HG02678 (cell line): ENCODE results near the gene ACSL6.

Experiments
- ATAC-seq: cut with Tn5 transposase; IDR thresholded peaks from one replicate; pipeline ENCODE4 v1.9.1; 2021; ENCODE audit warnings: mild to moderate bottlenecking, moderate library complexity; ENCODE audit not compliant: unreplicated experiment

ACSL6 gene

GRCh38 chr5:132011622-132012343, at the start of gene ACSL6:
Gene ACSL6, minus strand, starts transcription at chr5:132011658. Its CDS starts 105 bp downstream, at chr5:132011553.
- no peak for ATAC-seq

- no peak for ATAC-seq
Observed at GRCh38 chr5:132060501-132061161, 49.2 kb upstream of the ACSL6 start, which contains the start of gene IL3. Gene IL3, plus strand, starts transcription at chr5:132060655. Its CDS starts 52 bp downstream, at chr5:132060707.

GRCh38 chr5:132059696-132060500, 48.4 kb upstream of the ACSL6 start:
- no peak for ATAC-seq

GRCh38 chr5:132059043-132059695, 47.7 kb upstream of the ACSL6 start:
- ATAC-seq, result no peak

- no peak for ATAC-seq
Observed at GRCh38 chr5:132058646-132059042, 47.2 kb upstream of the ACSL6 start.

GRCh38 chr5:132057498-132058255, 46.2 kb upstream of the ACSL6 start:
- no peak for ATAC-seq

GRCh38 chr5:132056610-132057497, 45.4 kb upstream of the ACSL6 start:
- ATAC-seq, result no peak

- ATAC-seq, result no peak
Observed at GRCh38 chr5:132055808-132056609, 44.6 kb upstream of the ACSL6 start.

- no peak for ATAC-seq
Observed at GRCh38 chr5:132055441-132055807, 44.0 kb upstream of the ACSL6 start.

GRCh38 chr5:132054697-132055440, 43.4 kb upstream of the ACSL6 start:
- ATAC-seq, result no peak

GRCh38 chr5:132054031-132054696, 42.7 kb upstream of the ACSL6 start:
- no peak for ATAC-seq

GRCh38 chr5:132053483-132053882, 42.0 kb upstream of the ACSL6 start:
- no peak for ATAC-seq

GRCh38 chr5:132052520-132052919, 41.1 kb upstream of the ACSL6 start:
- ATAC-seq, result no peak

GRCh38 chr5:132050661-132051552, 39.4 kb upstream of the ACSL6 start:
- ATAC-seq, result no peak

- no peak for ATAC-seq
Observed at GRCh38 chr5:132050136-132050535, 38.7 kb upstream of the ACSL6 start.

- ATAC-seq, result no peak
Observed at GRCh38 chr5:132049559-132049958, 38.1 kb upstream of the ACSL6 start.
